DOHH2 (cell line): ENCODE data around the gene LRCH1.
A peak's percentile ranks its signal among the peaks of the same experiment; 100 is the strongest.

ENCODE experiments used
- H3F3A ChIP-seq: fragments of 200-600 bp; sonication (generic), shearing (Covaris generic); 2 replicates; pipeline ENCODE4 v1.6.0; 2016; ENCODE audit warnings: antibody characterized with exemption, mild to moderate bottlenecking; ENCODE audit not compliant: control insufficient read depth, insufficient read depth
- H3K27ac ChIP-seq: fragments of 200-600 bp; sonication (generic); 2 replicates; pipeline ENCODE4 v1.5.1; 2014; ENCODE audit warnings: low read depth, mild to moderate bottlenecking, low read length, moderate library complexity
- H3K27me3 ChIP-seq: fragments of 200-600 bp; sonication (generic); 2 replicates; pipeline ENCODE4 v1.6.1; 2014; ENCODE audit warnings: mild to moderate bottlenecking, low read length, mixed read lengths; ENCODE audit not compliant: control insufficient read depth
- H3K36me3 ChIP-seq: fragments of 200-600 bp; sonication (generic); 2 replicates; pipeline ENCODE4 v1.6.1; 2014; ENCODE audit warnings: mild to moderate bottlenecking, low read length, moderate library complexity, mixed read lengths; ENCODE audit not compliant: control insufficient read depth
- H3K4me1 ChIP-seq: fragments of 200-600 bp; sonication (generic); 2 replicates; pipeline ENCODE4 v1.6.1; 2014; ENCODE audit warnings: mild to moderate bottlenecking, low read length, mixed read lengths; ENCODE audit not compliant: control insufficient read depth
- H3K4me2 ChIP-seq: fragments of 200-600 bp; sonication (generic); 2 replicates; pipeline ENCODE4 v1.6.0; 2014; ENCODE audit warnings: mild to moderate bottlenecking, low read length, moderate library complexity
- H3K4me3 ChIP-seq: fragments of 200-600 bp; sonication (generic); 2 replicates; pipeline ENCODE4 v1.5.1; 2014; ENCODE audit warnings: mild to moderate bottlenecking, low read length, mixed read lengths
- H3K79me2 ChIP-seq: fragments of 200-600 bp; sonication (generic); 2 replicates; pipeline ENCODE4 v1.6.1; 2014; ENCODE audit warnings: mild to moderate bottlenecking, low read length, mixed read lengths; ENCODE audit not compliant: control insufficient read depth
- H3K9me2 ChIP-seq: fragments of 200-600 bp; sonication (generic); replicated peaks from 2 replicates; pipeline ENCODE4 v1.6.1; 2014; ENCODE audit warnings: mild to moderate bottlenecking, low read length, mixed read lengths; ENCODE audit not compliant: control insufficient read depth
- H3K9me3 ChIP-seq: fragments of 200-600 bp; sonication (generic); 2 replicates; pipeline ENCODE4 v1.6.1; 2014; ENCODE audit warnings: antibody characterized with exemption, low read length, mixed read lengths; ENCODE audit not compliant: control insufficient read depth, insufficient read depth
- H4K20me1 ChIP-seq: fragments of 200-600 bp; sonication (generic); 2 replicates; pipeline ENCODE4 v1.6.0; 2014; ENCODE audit warnings: low read depth, mild to moderate bottlenecking, antibody characterized with exemption, low read length, moderate library complexity; ENCODE audit not compliant: control insufficient read depth, insufficient read depth
- EZH2phosphoT487 ChIP-seq: fragments of 200-600 bp; sonication (generic); IDR thresholded peaks from 2 replicates; pipeline ENCODE4 v1.6.1; 2017; ENCODE audit warnings: borderline replicate concordance, mild to moderate bottlenecking, antibody characterized with exemption, low read length, moderate library complexity, mixed read lengths
- TF ChIP-seq, protein P1 (sequence below): fragments of 200-600 bp; sonication (generic); IDR thresholded peaks from one replicate; pipeline ENCODE4 v1.5.1; 2014; ENCODE audit warnings: antibody characterized with exemption, mild to moderate bottlenecking, low read depth, low read length; ENCODE audit not compliant: poor library complexity, severe bottlenecking

Gene LRCH1

DNA sequence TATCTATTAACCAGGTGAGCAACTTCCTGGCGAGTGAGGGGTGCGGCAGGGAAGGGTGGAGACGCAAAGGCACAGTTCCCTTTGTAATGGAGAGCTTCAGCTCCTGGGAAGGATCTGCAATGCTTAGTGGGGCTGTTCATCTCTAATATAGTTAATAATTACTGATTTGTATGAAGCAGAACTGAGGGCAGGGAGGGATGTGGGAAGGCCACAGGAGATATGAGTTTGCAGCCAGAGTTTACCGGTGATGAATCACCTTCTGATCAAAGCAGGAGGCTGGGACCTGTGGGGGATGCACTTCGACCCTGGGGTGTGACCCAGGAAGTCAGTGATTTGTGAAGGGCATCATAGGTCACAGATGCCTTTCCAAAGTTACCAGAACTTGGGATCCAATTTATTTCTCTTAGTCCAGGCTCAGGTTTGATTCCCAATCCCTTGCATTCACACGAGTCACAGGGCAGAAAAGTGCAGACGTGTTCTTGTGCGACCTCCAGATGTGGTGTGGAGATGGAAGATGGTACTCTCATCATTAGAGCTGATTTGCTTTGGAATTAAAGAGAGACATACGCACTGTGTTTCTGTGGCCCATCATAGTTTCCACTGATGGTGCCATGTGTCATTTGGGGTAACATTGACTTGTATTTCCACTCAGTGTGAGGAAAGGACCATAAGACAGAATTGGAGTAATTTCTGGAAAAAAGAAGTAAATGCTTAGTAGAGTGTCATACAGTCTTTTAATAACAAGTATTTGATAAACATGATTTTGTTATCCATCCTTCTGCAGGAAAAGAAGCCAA, 55.0 kb downstream of the LRCH1 start:
- no peaks in the 10 kb centered on the region for H3K9me3 ChIP-seq
- H4K20me1 ChIP-seq, result peaks cover 9% of the 10 kb centered on the region; the same call in 1 of the 2 replicates
- no peak overlapping the region for H3K27ac ChIP-seq
- H3K27me3 ChIP-seq, result no peaks in the 10 kb centered on the region
- peak overlapping the region; percentile 78; the same call in 1 of the 2 replicates for H3K4me2 ChIP-seq
- H3K36me3 ChIP-seq, result no peaks in the 10 kb centered on the region
- no peak overlapping the region for H3K4me3 ChIP-seq
- TF ChIP-seq EZH2phosphoT487, result no peak
- TF ChIP-seq, protein P1, sequence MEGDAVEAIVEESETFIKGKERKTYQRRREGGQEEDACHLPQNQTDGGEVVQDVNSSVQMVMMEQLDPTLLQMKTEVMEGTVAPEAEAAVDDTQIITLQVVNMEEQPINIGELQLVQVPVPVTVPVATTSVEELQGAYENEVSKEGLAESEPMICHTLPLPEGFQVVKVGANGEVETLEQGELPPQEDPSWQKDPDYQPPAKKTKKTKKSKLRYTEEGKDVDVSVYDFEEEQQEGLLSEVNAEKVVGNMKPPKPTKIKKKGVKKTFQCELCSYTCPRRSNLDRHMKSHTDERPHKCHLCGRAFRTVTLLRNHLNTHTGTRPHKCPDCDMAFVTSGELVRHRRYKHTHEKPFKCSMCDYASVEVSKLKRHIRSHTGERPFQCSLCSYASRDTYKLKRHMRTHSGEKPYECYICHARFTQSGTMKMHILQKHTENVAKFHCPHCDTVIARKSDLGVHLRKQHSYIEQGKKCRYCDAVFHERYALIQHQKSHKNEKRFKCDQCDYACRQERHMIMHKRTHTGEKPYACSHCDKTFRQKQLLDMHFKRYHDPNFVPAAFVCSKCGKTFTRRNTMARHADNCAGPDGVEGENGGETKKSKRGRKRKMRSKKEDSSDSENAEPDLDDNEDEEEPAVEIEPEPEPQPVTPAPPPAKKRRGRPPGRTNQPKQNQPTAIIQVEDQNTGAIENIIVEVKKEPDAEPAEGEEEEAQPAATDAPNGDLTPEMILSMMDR, result no peak
- H3K9me2 ChIP-seq, result no peaks in the 10 kb centered on the region
- H3F3A ChIP-seq, result peaks cover 2% of the 10 kb centered on the region; the same call in 1 of the 2 replicates
- H3K79me2 ChIP-seq, result peaks cover 95% of the 10 kb centered on the region
- peaks cover 86% of the 10 kb centered on the region for H3K4me1 ChIP-seq

DNA sequence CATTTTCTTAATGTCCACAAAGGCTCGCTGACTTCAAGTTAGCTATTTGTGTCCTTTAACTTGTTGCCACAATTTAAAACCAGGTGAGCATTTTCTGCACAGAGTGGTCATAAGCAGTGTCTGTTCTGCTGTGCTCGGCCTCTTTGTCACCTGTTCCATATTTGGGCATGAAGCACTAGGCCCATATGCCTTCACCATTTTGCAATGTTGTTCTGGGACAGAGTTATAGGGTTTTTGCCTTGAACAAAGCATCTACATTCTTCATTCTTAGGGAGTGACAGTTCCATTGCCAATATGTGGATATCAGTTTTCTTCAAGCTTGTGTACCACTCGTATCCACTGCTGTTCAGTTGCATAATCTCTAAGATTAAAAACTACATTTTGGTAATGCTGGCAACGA, 56.1 kb downstream of the LRCH1 start:
- Histone ChIP-seq H3K9me3 (no peaks in the 10 kb centered on the region), H3K27ac (no peak overlapping the region), H4K20me1 (peaks cover 9% of the 10 kb centered on the region; the same call in 1 of the 2 replicates), H3K79me2 (peaks cover 93% of the 10 kb centered on the region), H3K4me2 (peak overlapping the region; percentile 11; the same call in 1 of the 2 replicates), H3F3A (peaks cover 2% of the 10 kb centered on the region; the same call in 1 of the 2 replicates), H3K9me2 (no peaks in the 10 kb centered on the region), H3K4me1 (peaks cover 80% of the 10 kb centered on the region), H3K27me3 (no peaks in the 10 kb centered on the region), H3K36me3 (no peaks in the 10 kb centered on the region), H3K4me3 (no peak overlapping the region)
- TF ChIP-seq, protein P1, result no peak
- TF ChIP-seq EZH2phosphoT487, result no peak

DNA sequence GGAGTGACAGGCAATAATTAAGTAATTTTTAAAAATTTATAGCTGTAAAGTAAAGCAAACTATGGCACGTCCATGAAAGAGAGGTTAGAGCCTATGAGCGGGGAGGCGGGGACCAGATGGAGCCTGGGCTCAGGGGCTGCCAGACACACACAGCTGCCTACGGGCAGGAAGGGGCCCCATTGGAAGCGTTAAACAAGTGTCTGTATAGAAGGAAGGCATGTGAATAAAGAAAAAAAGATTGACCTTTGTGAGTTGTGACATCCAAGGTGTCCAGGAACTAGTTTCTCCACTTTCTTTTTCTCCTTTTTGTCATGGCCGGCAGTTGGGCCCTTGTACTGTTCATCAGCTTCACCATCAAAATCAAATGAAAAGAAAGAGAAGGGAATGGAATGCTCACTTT, 56.8 kb downstream of the LRCH1 start:
- H3K4me2 ChIP-seq, result peak overlapping the region; percentile 11; the same call in 1 of the 2 replicates
- no peak overlapping the region for H3K4me3 ChIP-seq
- H3K36me3 ChIP-seq, result no peaks in the 10 kb centered on the region

More for the DNA sequence above, 56.8 kb downstream of the LRCH1 start:
- Histone ChIP-seq H3K9me2 (no peaks in the 10 kb centered on the region), H3K27ac (no peak overlapping the region), H3F3A (peaks cover 2% of the 10 kb centered on the region; the same call in 1 of the 2 replicates), H3K27me3 (no peaks in the 10 kb centered on the region), H3K9me3 (no peaks in the 10 kb centered on the region), H3K79me2 (peaks cover 93% of the 10 kb centered on the region), H4K20me1 (peaks cover 9% of the 10 kb centered on the region; the same call in 1 of the 2 replicates), H3K4me1 (peaks cover 76% of the 10 kb centered on the region)
- no peak for TF ChIP-seq EZH2phosphoT487
- TF ChIP-seq, protein P1, result no peak
